Activated gamma-delta T cell treated with Interleukin-2 at 50 U/mL for 16 hours (primary cell): ENCODE data around the gene SNAP47.

ENCODE experiments used
- DNase-seq: peaks from one replicate; pipeline ENCODE4 v3.0.0-alpha.2; 2020

Gene SNAP47

DNA sequence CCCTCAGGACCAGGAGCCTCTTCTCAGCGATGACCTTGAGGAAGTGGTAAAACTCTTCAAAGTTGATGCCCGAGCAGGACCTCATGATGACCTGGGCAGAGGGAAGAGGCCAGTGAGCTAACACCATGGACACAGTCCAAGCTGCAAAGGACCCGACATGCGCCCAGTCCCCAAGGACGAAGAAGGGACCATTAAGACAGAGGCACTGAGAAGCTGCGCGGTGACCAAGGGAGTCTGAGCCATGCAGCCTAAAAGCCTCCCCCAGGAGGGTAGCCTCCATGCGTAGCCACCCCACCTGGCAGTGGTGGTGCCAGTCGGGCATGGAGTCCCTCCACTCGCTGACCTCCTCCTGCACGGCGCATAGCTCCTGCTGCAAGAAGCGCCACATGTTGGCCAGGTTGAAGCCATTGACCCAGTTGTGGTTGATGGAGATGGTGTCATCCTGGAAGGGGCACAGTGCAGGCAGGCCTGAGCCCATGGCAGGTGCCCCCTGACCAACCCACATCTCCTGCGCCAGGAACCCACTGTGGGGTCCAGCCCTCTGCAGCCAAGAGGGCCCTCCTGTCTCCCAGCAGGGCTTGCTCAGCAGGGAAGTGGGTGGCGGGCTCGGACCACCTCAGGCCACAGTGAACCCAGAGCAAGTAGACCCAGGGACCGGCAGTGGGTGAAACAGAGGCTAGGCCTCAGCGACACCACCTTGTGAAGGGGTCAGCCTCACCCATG lies 2.5 kb upstream of the SNAP47 start:
- no peak for DNase-seq

DNA sequence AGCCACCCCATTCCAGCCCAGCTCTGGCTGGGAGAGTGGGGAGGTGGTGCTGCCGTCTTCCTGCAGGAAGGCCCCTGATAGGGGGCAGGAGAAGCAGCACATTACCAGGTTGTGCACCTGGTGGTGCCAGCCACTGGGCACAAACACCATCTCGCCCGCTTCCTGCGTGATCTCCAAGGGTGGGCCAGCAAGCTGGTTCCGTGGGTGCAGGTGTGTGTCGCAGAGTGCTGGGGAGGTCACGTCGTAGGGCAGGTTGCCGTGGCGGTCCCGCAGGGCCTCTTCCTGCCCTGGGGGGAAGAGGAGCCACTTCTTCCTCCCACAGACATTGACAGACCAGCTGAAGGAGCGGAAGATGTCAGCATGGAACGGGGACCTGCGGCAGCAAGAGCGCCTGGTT lies 1.9 kb upstream of the SNAP47 start:
- no peak for DNase-seq

DNA sequence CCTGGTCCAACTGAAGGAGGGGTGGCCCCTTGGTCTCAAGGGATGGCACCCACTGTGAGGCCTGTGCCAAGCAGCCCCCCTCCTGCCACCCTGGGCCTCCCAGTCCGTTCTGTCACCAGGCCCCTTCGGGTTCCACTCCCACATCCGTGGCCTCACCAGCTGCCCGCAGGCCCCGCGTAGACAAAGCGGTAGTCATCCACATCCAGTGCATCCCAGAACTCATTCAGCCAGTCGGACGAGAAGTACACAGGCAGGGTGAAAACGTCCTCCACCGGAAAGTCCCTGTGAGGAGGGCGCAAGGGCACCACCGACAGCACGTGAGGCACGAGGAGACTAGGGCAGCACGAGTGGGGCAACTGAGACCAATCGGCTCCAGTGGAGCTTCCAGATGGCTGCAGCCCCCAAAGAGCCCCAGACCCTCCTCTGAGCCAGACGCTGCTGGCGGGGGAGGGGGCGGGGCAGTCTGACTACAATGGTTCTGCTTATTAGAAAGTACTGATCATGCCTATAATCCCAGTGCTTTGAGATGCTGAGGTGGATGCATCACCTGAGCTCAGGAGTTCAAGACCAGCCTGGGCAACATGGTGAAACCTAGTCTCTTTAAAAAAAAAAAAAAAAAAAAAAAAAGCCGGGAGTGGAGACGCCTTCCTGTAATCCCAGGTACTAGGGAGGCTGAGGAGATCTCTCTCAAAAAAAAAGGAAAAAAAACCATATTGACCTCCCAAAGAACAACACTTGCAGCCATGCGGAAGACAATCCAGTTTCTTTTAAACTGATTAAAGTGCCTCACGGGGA lies 1.3 kb upstream of the SNAP47 start:
- DNase-seq: no peak

DNA sequence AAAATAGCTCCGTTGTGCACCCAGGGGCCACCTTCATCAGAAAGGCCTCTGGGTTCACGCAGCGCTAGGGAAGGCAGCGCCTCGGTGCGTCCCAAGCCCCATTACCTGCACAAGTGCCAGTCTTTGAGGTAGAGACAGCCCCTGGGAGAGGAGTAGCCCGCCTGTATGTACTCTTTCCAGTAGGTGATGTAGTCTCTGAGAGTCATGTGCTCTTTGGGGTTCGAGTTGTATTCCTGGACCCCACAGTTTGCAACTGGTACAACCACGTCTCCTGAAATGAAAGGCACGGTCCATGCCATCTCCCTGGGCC lies 734 bp upstream of the SNAP47 start:
- DNase-seq: no peak

DNA sequence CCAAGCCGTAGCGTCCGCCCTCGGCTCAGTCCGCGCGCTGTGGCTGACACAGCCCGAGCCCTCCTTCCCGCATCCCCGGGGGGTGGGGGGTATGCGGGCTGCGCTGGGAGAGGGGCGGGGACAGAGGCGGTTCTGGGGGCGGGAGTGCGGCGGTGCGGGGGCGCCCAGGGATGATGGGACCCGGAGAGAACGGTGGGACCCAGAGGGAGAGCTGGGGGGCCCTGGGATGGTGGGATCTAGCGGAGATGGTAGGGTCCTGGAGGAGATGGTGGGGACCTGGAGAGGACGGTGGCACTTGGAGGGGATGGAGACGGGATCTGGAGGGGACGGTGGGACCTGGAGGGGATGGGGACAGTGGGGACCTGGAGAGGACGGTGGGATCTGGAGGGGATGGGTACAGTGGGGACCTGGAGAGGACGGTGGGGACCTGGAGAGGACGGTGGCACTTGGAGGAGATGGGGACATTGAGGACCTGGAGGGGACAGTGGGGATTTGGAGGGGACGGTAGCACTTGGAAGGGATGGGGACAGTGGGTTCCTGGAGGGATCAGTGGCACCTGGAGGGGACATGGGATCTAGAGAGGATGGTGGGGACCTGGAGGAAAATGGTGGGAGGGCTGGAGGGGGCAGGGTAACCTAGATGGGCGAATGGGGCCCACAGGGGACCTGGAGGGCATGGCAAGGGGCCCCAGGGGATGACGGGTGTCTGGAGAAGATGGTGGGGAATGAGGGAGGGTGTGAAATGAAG lies 477 bp downstream of the SNAP47 start:
- DNase-seq: no peak

DNA sequence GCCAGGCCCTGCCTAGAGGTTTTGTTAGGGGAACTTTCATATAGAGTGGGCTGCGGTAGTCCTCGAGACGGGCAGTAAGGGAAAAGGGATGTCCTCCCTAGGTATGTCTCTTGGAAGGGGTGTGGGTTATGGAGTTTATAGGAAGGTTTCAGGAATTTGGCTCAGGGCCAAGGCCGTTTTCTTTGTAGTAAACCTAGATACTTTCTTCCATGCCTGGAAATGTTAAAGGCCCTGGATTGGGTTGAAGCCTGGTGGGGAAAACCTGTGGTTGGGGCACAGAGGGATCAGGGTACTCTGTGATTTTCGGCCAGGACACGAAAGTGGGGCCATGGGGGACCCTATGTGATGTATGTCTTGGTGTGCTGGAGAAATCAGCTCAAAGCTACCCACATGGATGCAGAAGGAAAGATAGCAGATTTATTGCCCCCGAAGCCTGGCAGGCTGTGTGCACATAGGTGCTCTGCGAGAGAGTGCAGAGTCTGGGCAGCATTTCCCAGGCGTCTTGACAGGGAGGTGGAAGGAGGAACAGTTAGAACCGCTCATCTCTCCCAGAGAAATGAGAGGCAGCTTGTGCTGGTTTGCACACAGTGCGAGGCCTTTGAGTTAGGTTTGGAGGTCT lies 1.7 kb downstream of the SNAP47 start:
- no peak for DNase-seq

DNA sequence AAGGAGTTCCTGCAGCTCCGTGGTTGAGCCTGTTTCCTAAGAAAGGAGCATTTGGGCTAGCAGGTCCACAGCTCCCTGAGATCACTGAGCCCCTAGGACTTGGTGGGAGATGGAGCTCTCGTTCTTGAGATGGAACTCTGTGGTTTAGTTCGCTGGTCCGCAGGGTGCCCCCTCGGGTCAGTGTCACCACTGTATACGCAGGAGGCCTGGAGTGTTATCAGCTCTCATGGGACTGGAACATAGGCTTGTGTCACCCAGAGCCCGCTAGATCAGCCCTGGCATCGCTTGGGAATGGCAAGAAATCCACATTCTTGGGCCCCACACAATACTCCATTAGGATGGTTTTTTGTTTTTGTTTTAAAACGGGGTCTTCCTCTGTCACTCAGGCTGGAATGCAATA lies 3.6 kb downstream of the SNAP47 start:
- DNase-seq: no peak

DNA sequence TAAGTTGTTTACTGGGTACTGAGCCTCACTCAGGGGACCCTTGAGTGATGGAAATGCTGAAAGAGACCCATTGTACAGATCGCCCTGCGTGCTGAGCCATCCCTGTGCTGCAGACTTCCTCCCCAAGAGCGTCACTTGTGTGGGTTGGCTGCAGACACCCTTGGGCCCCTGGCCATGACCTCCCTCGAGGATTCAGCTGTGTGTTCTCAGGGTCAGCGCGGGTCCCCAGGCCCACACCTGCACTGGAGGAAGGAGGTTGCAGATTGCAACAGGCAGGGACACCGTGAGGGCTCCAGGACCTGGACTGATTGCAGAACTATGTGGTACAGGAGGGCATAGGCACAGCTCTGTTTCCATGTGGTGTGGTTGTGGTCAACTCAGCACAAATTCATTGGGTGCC lies 4.4 kb downstream of the SNAP47 start:
- no peak for DNase-seq

DNA sequence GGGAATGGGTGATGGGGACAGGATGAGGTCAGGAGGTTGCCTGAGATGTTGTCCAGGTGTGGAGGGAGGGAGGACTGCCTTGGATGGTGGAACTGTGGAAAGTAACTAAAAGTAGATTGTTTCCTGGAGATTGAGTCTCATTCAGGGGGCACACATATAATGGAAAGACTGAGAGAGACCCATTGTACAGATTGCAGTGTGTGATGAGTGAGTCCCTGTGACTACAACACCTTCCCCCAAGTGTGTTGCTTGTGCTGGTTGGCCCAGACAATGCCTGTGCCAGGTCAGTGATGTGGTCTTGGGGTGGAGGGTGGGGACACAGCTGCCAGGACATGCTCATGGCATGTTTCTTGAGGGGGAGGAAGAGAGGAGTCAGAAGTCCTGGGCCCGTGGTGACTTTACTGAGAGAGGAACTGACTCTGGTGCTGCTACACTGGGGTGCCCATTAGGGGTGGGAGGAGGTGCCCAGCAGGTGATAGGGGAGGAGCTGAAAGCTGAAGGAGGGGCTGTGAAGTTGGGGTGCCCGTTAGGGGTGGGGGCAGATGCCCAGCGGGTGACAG lies 5.2 kb downstream of the SNAP47 start:
- no peak for DNase-seq

DNA sequence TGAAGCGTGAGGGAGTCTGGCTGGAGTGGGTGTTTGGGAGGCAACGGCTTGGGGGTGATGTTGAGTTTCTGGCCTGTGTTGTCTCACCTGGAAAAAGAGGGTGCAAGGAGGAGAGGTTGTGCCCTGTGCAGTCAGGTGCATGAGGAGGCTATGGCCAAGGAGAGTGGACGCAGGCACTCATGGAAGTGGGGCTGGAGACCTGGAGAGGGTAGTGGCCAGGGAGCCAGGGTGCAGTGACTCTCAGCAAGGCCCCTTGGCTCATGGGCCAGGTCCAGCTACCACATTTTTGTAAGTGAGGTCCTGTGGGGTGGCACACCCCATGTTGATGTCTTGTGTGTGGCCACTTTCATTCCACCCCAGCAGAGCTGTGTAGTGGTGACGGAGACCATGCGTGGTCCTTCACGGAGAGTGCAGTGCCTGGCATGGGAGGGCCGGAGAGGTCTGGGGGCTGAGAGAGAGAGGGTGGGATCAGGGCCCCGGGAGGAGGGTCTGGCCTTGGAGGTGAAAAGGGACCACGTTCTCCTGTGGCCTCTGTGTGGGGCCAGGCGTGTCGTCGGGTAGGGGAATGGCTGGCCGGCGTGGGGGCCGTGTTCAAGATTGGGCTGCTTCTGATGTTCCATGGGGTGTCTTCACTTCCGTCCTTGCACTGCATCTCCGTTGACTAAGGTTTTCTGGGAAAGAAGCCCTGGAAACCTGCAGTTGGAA lies 6.1 kb downstream of the SNAP47 start:
- DNase-seq: no peak

DNA sequence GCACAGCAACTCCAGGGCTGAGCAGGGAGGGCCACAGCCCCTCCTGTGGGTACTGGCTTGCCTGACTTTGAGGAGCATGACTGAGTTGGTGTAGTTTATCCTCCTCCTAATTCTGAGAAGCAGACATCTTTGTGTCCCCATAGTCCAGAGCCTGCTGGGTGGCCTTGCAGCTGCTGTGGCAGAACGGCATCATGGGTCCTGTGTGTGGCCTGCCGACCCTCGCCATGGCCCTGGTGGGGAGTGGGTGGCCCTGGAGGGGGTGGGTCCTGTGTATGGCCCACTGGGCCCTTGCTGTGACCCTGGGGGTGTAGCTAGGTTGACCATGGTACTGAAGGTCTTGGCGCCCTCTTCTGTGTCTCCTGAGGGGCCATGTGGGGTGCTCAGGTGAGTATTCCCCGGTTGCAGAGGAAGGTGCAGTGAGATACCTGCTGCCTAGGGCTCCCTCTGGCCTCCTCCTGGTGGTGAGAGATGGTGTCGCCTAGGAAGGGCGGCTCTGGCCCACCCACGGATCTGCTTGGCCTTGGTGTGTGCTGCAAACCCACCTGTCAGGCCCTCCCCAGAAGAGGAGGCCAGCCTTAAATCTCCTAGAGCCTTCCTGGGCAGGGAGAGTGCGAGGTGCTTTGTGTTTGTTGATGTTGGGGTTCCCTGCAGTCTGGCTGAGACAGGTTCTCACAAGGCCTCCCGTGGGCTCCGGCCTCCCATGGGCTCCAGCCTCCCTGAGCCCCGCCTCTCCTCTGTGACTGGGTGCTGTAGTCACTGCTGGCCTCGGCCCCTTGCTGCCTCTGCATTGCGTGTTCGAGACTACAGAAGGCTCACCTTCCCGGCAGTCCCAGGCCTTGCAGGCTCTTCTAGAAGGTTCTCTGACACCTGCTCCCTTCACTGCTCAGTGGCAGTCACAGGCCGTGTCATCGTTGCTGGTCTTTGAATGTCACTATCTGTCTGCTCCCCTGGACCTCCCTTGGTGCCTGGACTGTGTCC lies 7.8 kb downstream of the SNAP47 start:
- no peak for DNase-seq

DNA sequence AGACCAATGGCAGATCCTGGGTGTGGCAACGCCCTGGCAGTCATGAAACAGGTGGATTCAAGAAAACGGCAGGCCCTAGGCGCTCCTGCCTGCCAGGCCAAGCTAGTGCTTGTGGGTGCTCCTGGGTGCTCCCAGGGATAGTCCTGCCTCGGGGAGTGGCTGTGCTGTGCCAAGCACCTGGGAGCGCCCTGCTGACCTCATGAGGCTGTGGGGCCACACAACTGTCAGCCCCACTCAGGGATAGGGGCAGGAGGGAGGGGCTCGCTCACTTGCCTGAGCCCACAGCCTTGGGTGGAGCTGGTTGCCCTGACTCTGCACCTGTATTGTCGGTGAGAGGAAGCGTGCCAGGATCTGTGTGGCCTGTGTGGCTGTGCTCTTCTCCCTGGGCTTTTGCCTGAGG lies 9.4 kb downstream of the SNAP47 start:
- no peak for DNase-seq

DNA sequence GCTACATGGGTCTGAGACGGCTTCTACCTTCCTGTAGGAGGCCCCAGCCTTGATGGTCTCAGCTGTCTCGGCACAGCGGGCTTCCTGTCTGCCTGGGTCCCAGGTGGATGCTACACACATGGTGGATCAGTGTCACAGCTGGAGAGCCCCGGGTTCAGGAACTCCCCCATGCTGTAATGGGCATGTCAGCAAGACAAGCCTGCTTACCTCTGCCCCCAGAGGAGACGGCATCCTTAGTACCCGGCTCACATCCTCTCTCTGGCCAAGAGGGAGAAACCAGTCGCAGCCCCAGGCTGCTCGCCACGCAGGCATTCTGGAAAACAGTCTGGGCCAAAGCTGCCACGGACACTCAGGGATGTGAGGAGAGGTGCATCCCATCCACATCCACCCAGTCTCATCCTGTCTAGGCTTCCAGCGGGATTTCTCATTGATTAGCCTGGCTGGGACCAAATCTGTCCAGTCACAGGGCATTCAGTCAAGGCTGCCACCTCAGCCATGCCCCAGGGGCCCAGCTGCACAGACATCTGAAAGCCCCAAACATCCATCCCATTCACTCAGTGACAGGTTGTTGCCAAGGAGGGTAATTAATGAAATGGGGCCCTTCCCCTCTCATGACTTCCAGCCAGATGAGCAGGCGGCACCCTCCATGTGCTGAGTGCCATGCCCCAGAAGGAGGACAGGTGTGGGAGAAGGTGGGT lies 10.5 kb downstream of the SNAP47 start:
- DNase-seq: no peak

DNA sequence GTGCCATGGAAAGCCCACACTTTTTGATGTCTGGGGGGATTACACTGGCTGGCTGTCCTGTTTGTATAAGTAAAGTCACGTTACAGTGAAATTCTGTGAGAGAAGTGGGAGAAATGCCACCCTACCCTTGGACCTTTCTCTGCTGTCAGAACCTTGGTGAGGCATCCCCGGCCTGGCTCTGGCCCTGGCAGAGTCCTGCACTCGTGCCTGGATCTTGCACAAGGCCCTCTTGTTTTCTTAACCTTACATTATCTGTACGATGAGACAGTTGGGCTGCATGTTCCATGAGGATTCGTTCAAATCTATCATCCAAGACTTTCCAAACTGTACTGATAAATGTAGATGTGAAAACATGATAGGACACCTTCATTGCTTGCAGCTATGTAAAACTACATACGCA lies 11.4 kb downstream of the SNAP47 start:
- DNase-seq: no peak

DNA sequence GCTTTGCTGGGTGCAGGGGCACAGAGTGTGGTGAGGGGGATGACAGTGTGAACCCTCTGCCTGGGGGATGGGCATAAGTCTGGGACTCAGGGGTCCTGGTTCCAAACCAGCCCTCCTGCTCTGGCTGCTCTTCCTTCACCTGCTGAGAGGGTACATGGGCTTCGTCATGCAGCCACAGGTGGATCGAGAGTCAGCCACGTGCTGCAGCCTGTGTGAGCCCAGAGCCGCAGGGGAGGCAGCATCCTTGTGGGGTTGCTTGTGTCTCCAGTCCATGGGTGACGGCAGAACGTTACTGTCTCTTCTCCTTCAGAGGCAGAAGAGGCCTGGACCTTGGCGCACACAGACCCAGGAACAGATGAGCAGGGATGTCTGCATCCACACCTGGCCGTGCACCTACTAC lies 12.1 kb downstream of the SNAP47 start:
- no peak for DNase-seq

DNA sequence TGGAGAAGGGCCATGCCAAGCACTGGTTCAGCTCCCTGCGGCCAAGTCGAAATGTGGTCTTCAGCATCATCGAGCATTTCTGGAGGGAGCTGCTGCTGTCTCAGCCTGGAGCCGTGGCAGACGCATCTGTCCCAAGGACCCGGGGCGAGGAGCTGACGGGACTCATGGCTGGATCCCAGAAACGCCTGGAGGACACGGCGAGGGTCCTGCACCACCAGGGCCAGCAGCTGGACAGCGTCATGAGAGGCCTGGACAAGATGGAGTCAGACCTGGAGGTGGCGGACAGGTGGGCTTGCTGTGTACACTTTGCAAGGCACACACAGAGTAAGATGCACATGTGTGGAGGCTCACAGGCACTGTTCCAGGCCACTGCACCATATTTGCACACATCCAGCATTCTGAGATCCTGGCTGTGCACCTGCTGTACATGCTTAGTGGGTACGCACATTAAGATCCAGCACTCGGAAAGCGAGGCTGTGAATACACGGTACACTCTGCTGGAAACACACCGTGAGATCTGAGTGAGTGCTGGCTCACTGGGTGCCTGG lies 12.8 kb downstream of the SNAP47 start:
- DNase-seq: no peak

DNA sequence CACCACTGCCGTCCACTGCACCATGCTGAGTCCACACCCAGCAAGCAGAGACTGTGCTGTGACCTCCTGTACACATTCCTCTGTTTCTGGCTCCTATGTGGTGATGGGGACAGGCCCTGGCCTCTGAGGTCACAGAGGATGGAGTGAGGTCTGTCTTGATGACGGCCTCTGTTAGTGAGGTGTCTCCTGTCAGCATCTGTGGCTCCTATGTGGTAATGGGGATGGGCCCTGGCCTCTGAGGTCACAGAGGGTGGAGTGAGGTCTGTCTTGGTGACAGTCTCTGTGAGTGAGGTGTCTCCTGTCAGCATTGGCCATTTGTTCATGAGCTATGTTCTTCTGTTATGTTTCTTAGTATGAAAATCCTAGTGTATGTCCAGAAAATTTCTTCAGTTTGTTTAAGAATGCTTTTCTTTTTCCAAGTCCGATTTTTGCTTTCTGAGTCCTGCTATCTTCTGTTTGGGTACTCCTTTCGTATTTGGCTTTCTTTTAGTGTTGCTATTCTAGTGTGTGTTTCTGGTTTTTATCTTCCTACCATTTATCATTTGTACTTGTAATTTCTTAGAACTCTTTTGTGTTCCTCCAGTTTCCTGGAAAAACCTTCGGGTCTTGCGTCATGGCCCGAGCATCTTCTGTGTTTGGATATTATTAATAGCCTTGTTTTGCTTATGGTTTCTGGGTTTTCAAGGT lies 13.4 kb downstream of the SNAP47 start:
- no peak for DNase-seq

DNA sequence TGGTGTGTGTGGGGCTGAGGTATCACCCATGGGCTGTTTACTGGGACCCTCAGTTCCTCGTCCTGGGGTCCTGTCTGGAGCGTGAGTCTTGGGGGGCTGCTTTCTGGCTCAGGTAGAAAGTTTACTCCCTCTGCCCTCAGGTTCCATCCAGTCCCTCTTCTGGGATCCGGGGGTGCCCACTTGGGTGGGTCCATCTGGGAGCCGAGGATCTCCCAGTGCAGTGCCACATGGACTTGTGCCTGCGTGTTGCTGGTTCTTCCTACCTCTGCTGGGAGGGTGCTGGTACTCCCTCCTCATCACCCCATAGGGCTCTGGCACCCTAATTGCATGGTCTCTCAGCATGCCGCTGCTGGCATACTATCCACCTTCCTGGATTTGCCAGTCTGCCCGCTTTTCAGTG lies 14.0 kb downstream of the SNAP47 start:
- no peak for DNase-seq

DNA sequence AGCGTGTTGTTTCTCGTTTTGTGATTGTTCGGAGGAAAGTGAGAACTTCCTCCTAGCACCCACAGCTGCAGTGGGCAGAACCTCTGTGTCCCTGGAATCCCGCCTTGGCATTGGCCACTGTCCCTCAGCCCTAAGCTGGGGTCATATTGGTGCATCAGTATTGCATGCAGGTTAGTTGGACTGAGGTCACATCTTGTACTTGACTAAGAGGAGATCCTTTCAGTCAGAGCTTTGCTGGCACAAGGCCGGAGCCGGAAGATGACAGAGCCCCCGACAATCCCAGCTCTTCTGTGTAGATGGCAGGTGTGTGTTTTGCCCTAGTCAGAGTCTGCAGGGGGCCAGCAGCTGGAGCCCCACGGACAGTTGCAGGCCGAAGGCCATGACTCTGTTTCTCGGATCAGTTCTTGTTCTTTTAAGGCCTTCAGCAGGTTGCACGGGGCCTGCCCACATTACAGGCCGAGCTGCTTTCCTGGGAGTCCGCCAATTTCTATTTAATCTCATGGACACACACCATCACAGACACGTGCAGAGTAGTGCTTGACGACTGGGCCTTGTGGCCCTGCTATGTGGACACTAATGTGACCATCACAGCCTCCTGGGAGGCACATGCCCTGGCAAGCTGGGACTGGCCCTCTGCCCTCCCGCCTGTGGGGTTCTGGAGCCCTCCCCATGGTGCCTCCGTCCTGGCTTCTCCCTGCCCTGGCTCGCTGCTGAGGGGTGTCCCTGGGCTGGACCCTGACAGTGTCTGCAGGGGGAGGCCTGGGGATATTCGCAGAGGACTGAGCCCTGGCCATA lies 14.9 kb downstream of the SNAP47 start:
- no peak for DNase-seq
